ENCODE measurements around the gene POLE.

Gene POLE

GRCh38 chr12:132647858-132648257 is 39.3 kb downstream of the POLE start:
- TF ChIP-seq, protein P1, sequence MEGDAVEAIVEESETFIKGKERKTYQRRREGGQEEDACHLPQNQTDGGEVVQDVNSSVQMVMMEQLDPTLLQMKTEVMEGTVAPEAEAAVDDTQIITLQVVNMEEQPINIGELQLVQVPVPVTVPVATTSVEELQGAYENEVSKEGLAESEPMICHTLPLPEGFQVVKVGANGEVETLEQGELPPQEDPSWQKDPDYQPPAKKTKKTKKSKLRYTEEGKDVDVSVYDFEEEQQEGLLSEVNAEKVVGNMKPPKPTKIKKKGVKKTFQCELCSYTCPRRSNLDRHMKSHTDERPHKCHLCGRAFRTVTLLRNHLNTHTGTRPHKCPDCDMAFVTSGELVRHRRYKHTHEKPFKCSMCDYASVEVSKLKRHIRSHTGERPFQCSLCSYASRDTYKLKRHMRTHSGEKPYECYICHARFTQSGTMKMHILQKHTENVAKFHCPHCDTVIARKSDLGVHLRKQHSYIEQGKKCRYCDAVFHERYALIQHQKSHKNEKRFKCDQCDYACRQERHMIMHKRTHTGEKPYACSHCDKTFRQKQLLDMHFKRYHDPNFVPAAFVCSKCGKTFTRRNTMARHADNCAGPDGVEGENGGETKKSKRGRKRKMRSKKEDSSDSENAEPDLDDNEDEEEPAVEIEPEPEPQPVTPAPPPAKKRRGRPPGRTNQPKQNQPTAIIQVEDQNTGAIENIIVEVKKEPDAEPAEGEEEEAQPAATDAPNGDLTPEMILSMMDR (conservative IDR thresholded peaks at IDR 0.05) = no peak
- no peak overlapping the region for H3K27ac ChIP-seq

- no peak overlapping the region for H3K27ac ChIP-seq
- TF ChIP-seq, protein P1 (conservative IDR thresholded peaks at IDR 0.05) = no peak
Measured at GRCh38 chr12:132646850-132647249, 40.3 kb downstream of the POLE start.

DNA sequence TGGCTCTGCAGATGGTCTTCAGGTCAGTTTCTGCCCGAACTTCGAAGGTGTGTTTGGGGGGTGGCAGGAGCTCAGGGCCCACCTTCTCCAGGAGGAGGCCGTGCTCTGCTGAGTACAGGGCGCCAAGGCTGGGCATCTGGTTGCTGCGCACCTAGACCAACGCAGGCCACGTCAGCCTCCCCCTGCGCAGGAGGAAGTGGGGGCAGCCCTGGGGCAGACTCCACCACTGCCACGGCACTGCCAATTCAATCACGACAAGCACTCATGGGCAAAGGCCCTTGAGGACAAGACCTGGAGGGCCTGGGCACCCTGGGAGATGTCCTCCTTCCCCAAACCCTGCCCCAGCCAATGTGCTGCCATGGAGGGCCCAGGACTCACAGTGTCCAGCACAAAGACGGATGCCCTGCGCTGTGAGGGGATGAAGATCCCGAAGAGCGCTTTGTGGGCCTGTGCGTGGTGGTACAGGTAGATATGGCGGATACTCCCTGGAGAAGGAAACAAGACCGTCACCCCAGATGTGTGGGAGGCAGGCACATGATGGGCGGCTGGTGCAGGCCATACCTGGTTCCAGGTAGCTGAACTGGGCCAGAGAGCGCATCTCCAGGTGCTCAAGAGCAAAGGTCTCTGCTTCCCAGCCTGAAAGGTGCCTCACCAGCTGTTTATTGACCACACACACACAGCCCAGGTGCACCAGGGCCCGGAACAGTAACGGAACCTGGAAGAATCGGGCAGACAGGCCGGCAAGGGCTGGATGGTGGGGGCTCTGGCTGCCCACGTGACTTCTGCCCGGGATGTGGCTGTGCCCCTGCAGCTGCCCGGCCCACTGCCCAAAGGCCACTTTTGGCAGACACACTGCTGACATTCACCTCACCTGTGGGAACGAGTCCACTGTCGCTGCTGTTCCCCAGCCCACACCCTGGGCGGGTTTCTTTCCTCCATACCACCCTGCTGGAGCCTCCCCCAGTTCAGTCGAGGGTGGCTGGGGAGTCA is 44.0 kb downstream of the POLE start:
- H3K27ac ChIP-seq = no peak overlapping the region
- TF ChIP-seq, protein P1 (conservative IDR thresholded peaks at IDR 0.05) = no peak

GRCh38 chr12:132641811-132642650 is 45.1 kb downstream of the POLE start:
- TF ChIP-seq, protein P1 (conservative IDR thresholded peaks at IDR 0.05) = no peak

GRCh38 chr12:132640936-132641335 is 46.2 kb downstream of the POLE start:
- H3K27ac ChIP-seq = no peak overlapping the region
- TF ChIP-seq, protein P1 (conservative IDR thresholded peaks at IDR 0.05) = no peak

More at GRCh38 chr12:132641811-132642650, 45.1 kb downstream of the POLE start:
- no peak overlapping the region for H3K27ac ChIP-seq

- TF ChIP-seq, protein P1 (conservative IDR thresholded peaks at IDR 0.05) = no peak
- no peak overlapping the region for H3K27ac ChIP-seq
Measured at GRCh38 chr12:132639956-132640520, 47.1 kb downstream of the POLE start.

All from VCaP (cell line).